ENCODE measurements around the gene PLEKHG3.

DNA sequence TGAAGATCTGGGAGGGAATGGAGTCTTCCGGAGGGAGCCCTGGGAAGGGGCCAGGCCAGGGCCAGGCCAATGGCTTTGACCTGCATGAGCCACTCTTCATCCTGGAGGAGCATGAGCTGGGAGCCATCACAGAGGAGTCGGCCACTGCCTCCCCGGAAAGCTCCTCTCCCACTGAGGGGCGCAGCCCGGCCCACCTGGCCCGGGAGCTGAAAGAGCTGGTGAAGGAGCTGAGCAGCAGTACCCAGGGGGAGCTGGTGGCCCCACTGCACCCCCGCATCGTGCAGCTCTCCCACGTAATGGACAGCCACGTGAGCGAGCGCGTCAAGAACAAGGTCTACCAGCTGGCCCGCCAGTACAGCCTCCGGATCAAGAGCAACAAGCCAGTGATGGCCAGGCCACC is 37.7 kb downstream of the PLEKHG3 start:
- TF ChIP-seq, protein P1, sequence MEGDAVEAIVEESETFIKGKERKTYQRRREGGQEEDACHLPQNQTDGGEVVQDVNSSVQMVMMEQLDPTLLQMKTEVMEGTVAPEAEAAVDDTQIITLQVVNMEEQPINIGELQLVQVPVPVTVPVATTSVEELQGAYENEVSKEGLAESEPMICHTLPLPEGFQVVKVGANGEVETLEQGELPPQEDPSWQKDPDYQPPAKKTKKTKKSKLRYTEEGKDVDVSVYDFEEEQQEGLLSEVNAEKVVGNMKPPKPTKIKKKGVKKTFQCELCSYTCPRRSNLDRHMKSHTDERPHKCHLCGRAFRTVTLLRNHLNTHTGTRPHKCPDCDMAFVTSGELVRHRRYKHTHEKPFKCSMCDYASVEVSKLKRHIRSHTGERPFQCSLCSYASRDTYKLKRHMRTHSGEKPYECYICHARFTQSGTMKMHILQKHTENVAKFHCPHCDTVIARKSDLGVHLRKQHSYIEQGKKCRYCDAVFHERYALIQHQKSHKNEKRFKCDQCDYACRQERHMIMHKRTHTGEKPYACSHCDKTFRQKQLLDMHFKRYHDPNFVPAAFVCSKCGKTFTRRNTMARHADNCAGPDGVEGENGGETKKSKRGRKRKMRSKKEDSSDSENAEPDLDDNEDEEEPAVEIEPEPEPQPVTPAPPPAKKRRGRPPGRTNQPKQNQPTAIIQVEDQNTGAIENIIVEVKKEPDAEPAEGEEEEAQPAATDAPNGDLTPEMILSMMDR (conservative IDR thresholded peaks at IDR 0.05 in 1 of 2, IDR thresholded peaks at IDR 0.05 in 1 of 2; ENCODE audit: extremely low read depth in 1 of 2, insufficient read depth in 1 of 2, low read depth in 1 of 2, low read length in 2 of 2): no peak
- no peak for TF ChIP-seq EZH2 (IDR thresholded peaks at IDR 0.05; ENCODE audit: borderline replicate concordance, low read length)
